Stomach (tissue), 9 donors: ENCODE measurements around the gene ZFP62. TPM values are rescaled to one million over a fixed set of nuclear protein-coding genes. Genes with fewer than 3 reads are reported as not detected.

Experiments
- DNase-seq, 2 donors: peaks; one replicate each; pipeline versions ENCODE4 v3.0.0 to v3.0.0-alpha.2; 2013 to 2019
- H3K27ac ChIP-seq, 5 donors: fragments of 200-600 bp in 4 of 5; sonication (generic) in 4 of 5; one replicate each; pipeline ENCODE4 v1.5.1; 2013 to 2019; ENCODE audit warnings: mild to moderate bottlenecking in 1 of 5, moderate library complexity in 1 of 5
- H3K27me3 ChIP-seq, 3 donors: fragments of 200-600 bp; sonication (generic); one replicate each; pipeline ENCODE4 v1.5.1; 2017 to 2019; ENCODE audit warnings: mixed run types in 1 of 3
- H3K36me3 ChIP-seq, 4 donors: fragments of 200-600 bp; sonication (generic); 1 replicate in 3 of 4; 2 replicates in 1 of 4; pipeline ENCODE4 v1.5.1; 2016 to 2019
- H3K4me1 ChIP-seq, 4 donors: fragments of 200-600 bp; sonication (generic); one replicate each; pipeline ENCODE4 v1.5.1; 2016 to 2019
- H3K4me3 ChIP-seq, 4 donors: fragments of 200-600 bp; sonication (generic) in 3 of 4; one replicate each; pipeline ENCODE4 v1.5.1; 2016 to 2019; ENCODE audit warnings: mild to moderate bottlenecking in 1 of 4
- H3K9me3 ChIP-seq, 4 donors: fragments of 200-600 bp; sonication (generic); one replicate each; pipeline ENCODE4 v1.5.1; 2016 to 2019
- EP300 ChIP-seq: sonication (generic); formaldehyde crosslinking; IDR thresholded peaks from one replicate; pipeline ENCODE4 v1.6.1; 2017; ENCODE audit warnings: antibody characterized with exemption
- POLR2A ChIP-seq, 4 donors: fragments of 450-650 bp; IDR thresholded peaks; one replicate each; pipeline ENCODE4 v1.6.1; 2016; ENCODE audit warnings: antibody characterized with exemption in 4 of 4, control low read depth in 2 of 4, mild to moderate bottlenecking in 1 of 4, moderate library complexity in 1 of 4
- POLR2AphosphoS5 ChIP-seq, 3 donors: sonication (generic); formaldehyde crosslinking; IDR thresholded peaks; one replicate each; pipeline ENCODE4 v1.6.1; 2016; ENCODE audit warnings: antibody characterized with exemption in 3 of 3
- WGBS, 5 donors: extraction: QIAGEN DNeasy Blood & Tissue Kit in 3 of 5; methylation state at CpG; one replicate each; pipeline versions ENCODE4 v1.1.5 to v1.1.7; 2013 to 2018; 5-methylcytosine and 5-hydroxymethylcytosine counted together
- intact Hi-C: fragments of 100-400 bp; cut with DNase I; formaldehyde crosslinking; loops from one replicate; pipeline ENCODE4 v1.15.1; 2023; ENCODE audit warnings: low total_unique reads
- polyA plus RNA-seq, 3 donors: library from polyadenylated mRNA; stranded (reverse); fragments of 200-250 nt; gene quantifications; one replicate each; pipeline ENCODE4 v1.2.3, GENCODE V29; 2013
- total RNA-seq, 5 donors: library from RNA; depleted of rRNA; stranded (reverse); fragments of >200 nt; gene quantifications; one replicate each; pipeline versions ENCODE4 v1.1.0 to v1.2.3, GENCODE V29; 2014 to 2016
- TF ChIP-seq, protein P1 (sequence below), 7 experiments: fragments of 450-650 bp in 4 of 7; fragments of 200-600 bp in 3 of 7; sonication (generic) in 3 of 7; IDR thresholded peaks; one replicate each; pipeline ENCODE4 v1.5.1; 2016 to 2019; ENCODE audit warnings: antibody characterized with exemption in 7 of 7, control low read depth in 2 of 7, mild to moderate bottlenecking in 1 of 7
- donor health status: healthy with polysubstance abuse.
- donor health status: Bipolar disorder and iron deficiency.
- donor health status: healthy.

The ZFP62 gene
- total and polyA plus RNA-seq, 8 donors = 7.8 to 46.9 (median 16.2) TPM

- H3K27ac ChIP-seq = peak overlapping the region in 3 of 5 donors; percentile 2 to 84 (median 41)
- intact Hi-C loops = no loop called here
- WGBS, 5 donors = 69 to 76% (median 73%) methylated on average over 16 of the region's 16 CpGs
Measured at GRCh38 chr5:180870276-180871068, 9.4 kb upstream of the ZFP62 start.

GRCh38 chr5:180869587-180869986 lies 8.5 kb upstream of the ZFP62 start:
- WGBS, 5 donors = 42 to 76% (median 67%) methylated on average over 1 of the region's 1 CpG
- peaks cover 0 to 28% (median 14%) of the 10 kb centered on the region in 4 donors for H3K4me1 ChIP-seq
- intact Hi-C loops = loop anchor here (10.0 kb wide), 1 partner anchor 285 kb away; no protein-coding TSS in a partner anchor

More at GRCh38 chr5:180870276-180871068, 9.4 kb upstream of the ZFP62 start:
- no peaks in the 10 kb centered on the region for H3K9me3 ChIP-seq
- TF ChIP-seq EP300 = no peak
- TF ChIP-seq POLR2AphosphoS5 (IDR thresholded peaks at IDR 0.05) = no peak
- no peak for DNase-seq
- no peaks in the 10 kb centered on the region for H3K36me3 ChIP-seq
- H3K27me3 ChIP-seq = no peaks in the 10 kb centered on the region
- no peak overlapping the region for H3K4me3 ChIP-seq
- H3K4me1 ChIP-seq = peaks cover 0 to 36% (median 22%) of the 10 kb centered on the region in 4 donors

GRCh38 chr5:180868960-180869359 lies 7.9 kb upstream of the ZFP62 start:
- TF ChIP-seq, protein P1, sequence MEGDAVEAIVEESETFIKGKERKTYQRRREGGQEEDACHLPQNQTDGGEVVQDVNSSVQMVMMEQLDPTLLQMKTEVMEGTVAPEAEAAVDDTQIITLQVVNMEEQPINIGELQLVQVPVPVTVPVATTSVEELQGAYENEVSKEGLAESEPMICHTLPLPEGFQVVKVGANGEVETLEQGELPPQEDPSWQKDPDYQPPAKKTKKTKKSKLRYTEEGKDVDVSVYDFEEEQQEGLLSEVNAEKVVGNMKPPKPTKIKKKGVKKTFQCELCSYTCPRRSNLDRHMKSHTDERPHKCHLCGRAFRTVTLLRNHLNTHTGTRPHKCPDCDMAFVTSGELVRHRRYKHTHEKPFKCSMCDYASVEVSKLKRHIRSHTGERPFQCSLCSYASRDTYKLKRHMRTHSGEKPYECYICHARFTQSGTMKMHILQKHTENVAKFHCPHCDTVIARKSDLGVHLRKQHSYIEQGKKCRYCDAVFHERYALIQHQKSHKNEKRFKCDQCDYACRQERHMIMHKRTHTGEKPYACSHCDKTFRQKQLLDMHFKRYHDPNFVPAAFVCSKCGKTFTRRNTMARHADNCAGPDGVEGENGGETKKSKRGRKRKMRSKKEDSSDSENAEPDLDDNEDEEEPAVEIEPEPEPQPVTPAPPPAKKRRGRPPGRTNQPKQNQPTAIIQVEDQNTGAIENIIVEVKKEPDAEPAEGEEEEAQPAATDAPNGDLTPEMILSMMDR (IDR thresholded peaks at IDR 0.05) = peak in 5 of 7 experiments; percentile 52 to 87 (median 78)
- TF ChIP-seq POLR2A (IDR thresholded peaks at IDR 0.05) (no peak), POLR2AphosphoS5 (IDR thresholded peaks at IDR 0.05) (peak in 2 of 3 donors; percentile 34 to 81), EP300 (no peak)
- no peaks in the 10 kb centered on the region for H3K27me3 ChIP-seq
- H3K4me1 ChIP-seq = peaks cover 0 to 21% (median 11%) of the 10 kb centered on the region in 4 donors
- no peaks in the 10 kb centered on the region for H3K36me3 ChIP-seq
- intact Hi-C loops = loop anchor here (10.0 kb wide), 1 partner anchor 286 kb away; no protein-coding TSS in a partner anchor
- 0 to 3% (median 2%) methylated on average over 3 of the region's 3 CpGs for WGBS, 5 donors
- no peaks in the 10 kb centered on the region for H3K9me3 ChIP-seq
- H3K27ac ChIP-seq = peak overlapping the region in 1 of 5 donors; percentile 84
- DNase-seq = peak; percentile 94
- H3K4me3 ChIP-seq = no peak overlapping the region

More at GRCh38 chr5:180869587-180869986, 8.5 kb upstream of the ZFP62 start:
- TF ChIP-seq EP300 (peak; percentile 77), POLR2A (IDR thresholded peaks at IDR 0.05) (no peak), POLR2AphosphoS5 (IDR thresholded peaks at IDR 0.05) (peak; percentile 43 to 92 (median 70))
- TF ChIP-seq, protein P1 (IDR thresholded peaks at IDR 0.05) = no peak
- no peak overlapping the region for H3K4me3 ChIP-seq
- DNase-seq = no peak
- no peaks in the 10 kb centered on the region for H3K27me3 ChIP-seq
- peak overlapping the region in 3 of 5 donors; percentile 2 to 84 (median 41) for H3K27ac ChIP-seq
- H3K9me3 ChIP-seq = no peaks in the 10 kb centered on the region
- H3K36me3 ChIP-seq = no peaks in the 10 kb centered on the region

DNA sequence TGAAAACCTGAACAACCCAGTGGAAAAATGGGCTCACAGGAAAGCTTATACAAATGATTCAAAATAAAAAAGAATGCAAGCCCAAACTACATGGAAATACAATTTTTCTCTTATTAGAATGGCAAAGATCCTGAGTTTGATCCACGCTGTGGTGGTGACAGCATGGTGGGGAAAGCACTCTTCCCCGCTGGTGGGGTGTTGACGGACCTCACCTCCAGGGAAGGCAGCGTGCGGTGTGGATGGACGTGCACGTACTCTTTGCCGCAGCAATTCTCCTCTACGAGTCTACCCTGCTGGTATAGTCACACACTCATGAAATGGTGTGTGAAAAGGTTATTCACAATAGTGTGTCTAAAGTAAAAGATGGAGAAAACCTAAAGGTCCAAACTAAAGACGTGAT lies 5.9 kb upstream of the ZFP62 start:
- TF ChIP-seq POLR2AphosphoS5 (IDR thresholded peaks at IDR 0.05) (no peak), EP300 (no peak), POLR2A (IDR thresholded peaks at IDR 0.05) (no peak)
- TF ChIP-seq, protein P1 (IDR thresholded peaks at IDR 0.05) = no peak
- Histone ChIP-seq H3K9me3 (no peaks in the 10 kb centered on the region), H3K36me3 (no peaks in the 10 kb centered on the region), H3K4me1 (peaks cover 0 to 18% (median 7%) of the 10 kb centered on the region in 4 donors), H3K27me3 (no peaks in the 10 kb centered on the region), H3K27ac (no peak overlapping the region), H3K4me3 (no peak overlapping the region)
- DNase-seq = no peak
- intact Hi-C loops = loop anchor here (10.0 kb wide), 1 partner anchor 288 kb away; no protein-coding TSS in a partner anchor
- WGBS, 5 donors = 83 to 91% (median 88%) methylated on average over 10 of the region's 10 CpGs
